H9 (cell line): ENCODE results near the gene TCF7L2. TPM values are rescaled to one million over a fixed set of nuclear protein-coding genes. Genes with fewer than 3 reads are reported as not detected.

Experiments used
- DNase-seq: peaks from one replicate; pipeline ENCODE4 v3.0.0-alpha.2; 2017
- H2AFZ ChIP-seq: one replicate; pipeline ENCODE4 v1.6.1; 2013; ENCODE audit warnings: mild to moderate bottlenecking, low read length, control low read depth, moderate library complexity
- H2AK5ac ChIP-seq: 2 replicates; pipeline ENCODE4 v1.6.1; 2013; ENCODE audit warnings: low read length, control low read depth, mixed read lengths; ENCODE audit not compliant: insufficient read length
- H2BK120ac ChIP-seq: one replicate; pipeline ENCODE4 v1.6.1; 2013; ENCODE audit warnings: low read depth, mild to moderate bottlenecking, low read length, control low read depth, inconsistent platforms; ENCODE audit not compliant: poor library complexity, severe bottlenecking
- H2BK12ac ChIP-seq: 2 replicates; pipeline ENCODE4 v1.6.1; 2013; ENCODE audit warnings: low read length, control low read depth, mixed read lengths, low read depth; ENCODE audit not compliant: insufficient read length
- H2BK15ac ChIP-seq: 2 replicates; pipeline ENCODE4 v1.6.1; 2013; ENCODE audit warnings: low read depth, low read length, control low read depth
- H2BK20ac ChIP-seq: one replicate; pipeline ENCODE4 v1.6.1; 2013; ENCODE audit warnings: low read depth, mild to moderate bottlenecking, low read length, control low read depth, inconsistent platforms; ENCODE audit not compliant: poor library complexity, severe bottlenecking
- H2BK5ac ChIP-seq: 2 replicates; pipeline ENCODE4 v1.6.1; 2013; ENCODE audit warnings: low read length, control low read depth, mixed read lengths; ENCODE audit not compliant: insufficient read length
- H3K14ac ChIP-seq: 2 replicates; pipeline ENCODE4 v1.6.1; 2013; ENCODE audit warnings: low read length, control low read depth; ENCODE audit not compliant: insufficient read depth
- H3K18ac ChIP-seq: 2 replicates; pipeline ENCODE4 v1.6.1; 2013; ENCODE audit warnings: low read depth, mild to moderate bottlenecking, mixed read lengths, low read length, control low read depth; ENCODE audit not compliant: insufficient read length
- H3K23ac ChIP-seq: 2 replicates; pipeline ENCODE4 v1.6.1; 2013; ENCODE audit warnings: low read length, control low read depth, mixed read lengths, low read depth; ENCODE audit not compliant: insufficient read length
- H3K23me2 ChIP-seq: 2 replicates; pipeline ENCODE4 v1.6.1; 2013; ENCODE audit warnings: low read depth, mild to moderate bottlenecking, mixed read lengths, low read length, control low read depth; ENCODE audit not compliant: insufficient read length, poor library complexity, severe bottlenecking
- H3K27ac ChIP-seq: 2 replicates; pipeline ENCODE4 v1.5.1; 2013; ENCODE audit warnings: low read length, control low read depth, mixed read lengths, low read depth; ENCODE audit not compliant: insufficient read length
- H3K27me3 ChIP-seq: 2 replicates; pipeline ENCODE4 v1.6.1; 2013; ENCODE audit warnings: low read length, control low read depth, inconsistent platforms; ENCODE audit not compliant: insufficient read depth
- H3K4ac ChIP-seq: 2 replicates; pipeline ENCODE4 v1.6.1; 2013; ENCODE audit warnings: low read depth, mild to moderate bottlenecking, control low read depth, inconsistent platforms, low read length, moderate library complexity
- H3K4me1 ChIP-seq: 2 replicates; pipeline ENCODE4 v1.6.1; 2013; ENCODE audit warnings: low read length, control low read depth, inconsistent platforms; ENCODE audit not compliant: insufficient read depth
- H3K4me2 ChIP-seq: 2 replicates; pipeline ENCODE4 v1.6.1; 2013; ENCODE audit warnings: low read length, control low read depth, mixed read lengths; ENCODE audit not compliant: insufficient read length, insufficient read depth
- H3K56ac ChIP-seq: 2 replicates; pipeline ENCODE4 v1.6.1; 2013; ENCODE audit warnings: low read depth, mild to moderate bottlenecking, mixed read lengths, low read length, control low read depth; ENCODE audit not compliant: insufficient read length
- H3K79me1 ChIP-seq: 2 replicates; pipeline ENCODE4 v1.6.1; 2013; ENCODE audit warnings: low read depth, mild to moderate bottlenecking, moderate library complexity, low read length, control low read depth, inconsistent platforms; ENCODE audit not compliant: insufficient read depth, poor library complexity, severe bottlenecking
- H3K79me2 ChIP-seq: 2 replicates; pipeline ENCODE4 v1.6.1; 2013; ENCODE audit warnings: low read length, control low read depth, inconsistent platforms; ENCODE audit not compliant: insufficient read depth
- H3K9ac ChIP-seq: 2 replicates; pipeline ENCODE4 v1.6.1; 2013; ENCODE audit warnings: low read length, control low read depth, mixed read lengths; ENCODE audit not compliant: insufficient read length; ENCODE audit errors: extremely low read depth
- H3K9me3 ChIP-seq: one replicate; pipeline ENCODE4 v1.6.1; 2013; ENCODE audit warnings: low read depth, low read length, inconsistent platforms; ENCODE audit not compliant: control insufficient read depth
- H3T11ph ChIP-seq: one replicate; pipeline ENCODE4 v1.6.1; 2013; ENCODE audit warnings: mild to moderate bottlenecking, low read length, control low read depth, inconsistent platforms
- H4K20me1 ChIP-seq: one replicate; pipeline ENCODE4 v1.6.1; 2013; ENCODE audit not compliant: control insufficient read depth, insufficient read length, insufficient read depth
- H4K5ac ChIP-seq: 2 replicates; pipeline ENCODE4 v1.6.1; 2013; ENCODE audit warnings: low read depth, mild to moderate bottlenecking, mixed read lengths, low read length, control low read depth; ENCODE audit not compliant: insufficient read length
- H4K8ac ChIP-seq: replicated peaks from 2 replicates; pipeline ENCODE4 v1.6.1; 2013; ENCODE audit warnings: low read length, control low read depth, mixed read lengths, low read depth; ENCODE audit not compliant: insufficient read length
- H4K91ac ChIP-seq: 2 replicates; pipeline ENCODE4 v1.6.1; 2013; ENCODE audit warnings: low read depth, mild to moderate bottlenecking, moderate library complexity, mixed read lengths, low read length, control low read depth; ENCODE audit not compliant: insufficient read length
- H3K27ac Mint-ChIP-seq, 3 experiments: 2 replicates in 2 of 3; 3 replicates in 1 of 3; pipeline ENCODE4 v1.8.0; 2020 to 2021; ENCODE audit warnings: mixed read lengths in 3 of 3, mild to moderate bottlenecking in 1 of 3, moderate library complexity in 1 of 3
- H3K27me3 Mint-ChIP-seq: 2 replicates; pipeline ENCODE4 v1.8.0; 2021; ENCODE audit warnings: low read depth, mild to moderate bottlenecking, moderate library complexity, mixed read lengths
- H3K36me3 Mint-ChIP-seq, 3 experiments: 2 replicates in 2 of 3; 3 replicates in 1 of 3; pipeline ENCODE4 v1.8.0; 2020 to 2021; ENCODE audit warnings: low read depth in 3 of 3, mixed read lengths in 3 of 3; ENCODE audit not compliant: insufficient read depth in 1 of 3
- H3K4me1 Mint-ChIP-seq, 2 experiments: 2 replicates each; pipeline ENCODE4 v1.8.0; 2020; ENCODE audit warnings: mixed read lengths in 2 of 2
- H3K4me3 Mint-ChIP-seq, 2 experiments: 2 replicates in 1 of 2; 3 replicates in 1 of 2; pipeline ENCODE4 v1.8.0; 2020 to 2021; ENCODE audit warnings: mild to moderate bottlenecking in 2 of 2, mixed read lengths in 2 of 2, moderate library complexity in 1 of 2
- H3K9me3 Mint-ChIP-seq, 2 experiments: 2 replicates in 1 of 2; 3 replicates in 1 of 2; pipeline ENCODE4 v1.8.0; 2020; ENCODE audit warnings: mild to moderate bottlenecking in 2 of 2, mixed read lengths in 2 of 2, moderate library complexity in 1 of 2
- CTCF ChIP-seq: fragments of 200-600 bp; sonication (generic); conservative IDR thresholded peaks from 3 replicates; pipeline ENCODE4 v1.8.0; 2021; ENCODE audit warnings: antibody characterized with exemption, mild to moderate bottlenecking
- WGBS: extraction: QIAGEN DNeasy Blood & Tissue Kit; methylation state at CpG from one replicate; pipeline ENCODE4 v1.1.7; 2013; ENCODE audit warnings: missing lambda C conversion rate, low lambda C conversion rate, mixed read lengths; ENCODE audit not compliant: insufficient read length; ENCODE audit errors: extremely low coverage; 5-methylcytosine and 5-hydroxymethylcytosine counted together
- total RNA-seq: library from RNA; stranded (reverse); gene quantifications from 2 replicates; pipeline ENCODE4 v1.2.1, GENCODE V29; 2021

TCF7L2 gene
- total RNA-seq, 1 experiment from 2014 or later, result 71.1 TPM

DNA sequence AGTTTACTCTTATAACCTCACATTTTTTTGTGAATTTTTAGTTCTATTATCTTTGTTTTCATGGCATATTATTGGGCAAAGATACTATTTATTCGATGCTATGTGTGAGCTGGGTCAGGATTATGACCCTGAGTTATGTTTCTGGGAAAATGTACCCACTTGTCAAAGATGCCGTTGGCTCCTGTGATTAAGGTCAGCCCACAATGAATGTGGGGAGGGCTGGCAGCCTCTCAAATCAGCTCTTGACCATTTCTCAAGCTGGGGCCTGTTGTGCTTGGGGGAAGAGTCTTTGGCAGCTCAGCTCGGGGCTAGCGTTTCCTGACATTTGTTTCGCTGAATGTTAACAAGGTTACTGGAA is 97.5 kb downstream of the TCF7L2 start:
- Mint-ChIP-seq H3K27ac (peak overlapping the region; percentile 83 to 94 (median 85)), H3K4me1 (peaks cover 91 to 94% of the 10 kb centered on the region in 2 experiments), H3K27me3 (no peaks in the 10 kb centered on the region), H3K9me3 (no peaks in the 10 kb centered on the region; a peak in 1 of 5 replicates), H3K36me3 (peaks cover 23 to 28% (median 24%) of the 10 kb centered on the region in 3 experiments), H3K4me3 (peak overlapping the region in 1 of 2 experiments; percentile 27; a peak in 1 of 5 replicates)
- Histone ChIP-seq H2BK5ac (no peak overlapping the region), H3K4ac (no peak overlapping the region), H3K56ac (no peak overlapping the region), H3K23me2 (no peaks in the 10 kb centered on the region), H3K27me3 (no peaks in the 10 kb centered on the region), H3K4me2 (no peak overlapping the region), H3K14ac (no peak overlapping the region), H4K20me1 (no peaks in the 10 kb centered on the region), H2BK15ac (no peak overlapping the region), H4K8ac (no peak overlapping the region), H3K4me1 (peaks cover 21% of the 10 kb centered on the region), H3K27ac (no peak overlapping the region), H3K9me3 (no peaks in the 10 kb centered on the region), H2BK120ac (no peak overlapping the region), H4K5ac (no peak overlapping the region), H3K18ac (no peak overlapping the region), H3T11ph (no peak overlapping the region), H2BK12ac (no peak overlapping the region), H2BK20ac (no peak overlapping the region), H2AFZ (no peak overlapping the region), H4K91ac (no peak overlapping the region), H3K79me1 (peaks cover 11% of the 10 kb centered on the region), H3K79me2 (peaks cover 20% of the 10 kb centered on the region; the same call in 1 of the 2 replicates), H3K23ac (no peak overlapping the region), H2AK5ac (no peak overlapping the region), H3K9ac (no peak overlapping the region)
- no peak for TF ChIP-seq CTCF
- no CpG with 5 or more reads among the region's 5 CpGs for WGBS
- DNase-seq, result no peak
